Endothelial cell of umbilical vein (primary cell): ENCODE results near the gene CUL5.

ENCODE experiments used
- EZH2 ChIP-seq: IDR thresholded peaks from 2 replicates; pipeline ENCODE4 v1.6.1; 2012; ENCODE audit warnings: borderline replicate concordance, low read depth, mild to moderate bottlenecking, moderate library complexity, low read length, inconsistent platforms; ENCODE audit not compliant: severe bottlenecking
- GATA2 ChIP-seq: IDR thresholded peaks from 2 replicates; pipeline ENCODE4 v1.7.0; 2011; ENCODE audit warnings: low read depth, mild to moderate bottlenecking, moderate library complexity, mixed read lengths, low read length; ENCODE audit not compliant: insufficient read length, insufficient read depth
- JUN ChIP-seq: IDR thresholded peaks from 2 replicates; pipeline ENCODE4 v1.6.1; 2011; ENCODE audit warnings: borderline replicate concordance, low read depth; ENCODE audit not compliant: insufficient read length, insufficient read depth
- MYC ChIP-seq: IDR thresholded peaks from one replicate; pipeline ENCODE4 v1.6.1; 2011; ENCODE audit warnings: mild to moderate bottlenecking, low read depth, low read length
- POLR2A ChIP-seq: IDR thresholded peaks from 2 replicates; pipeline ENCODE4 v1.6.1; 2012; ENCODE audit warnings: low read depth, mild to moderate bottlenecking, control low read depth, low read length
- POLR2AphosphoS5 ChIP-seq: IDR thresholded peaks from 2 replicates; pipeline ENCODE4 v1.6.1; 2012; ENCODE audit warnings: low read depth, mild to moderate bottlenecking, control low read depth, low read length, moderate library complexity; ENCODE audit not compliant: insufficient read depth
- TF ChIP-seq, protein P1 (sequence below), 2 donors: IDR thresholded peaks; 1 replicate in 1 of 2; 2 replicates in 1 of 2; pipeline ENCODE4 v1.5.1; 2011; ENCODE audit warnings: low read length in 2 of 2, mild to moderate bottlenecking in 2 of 2, moderate library complexity in 2 of 2, control low read depth in 1 of 2, inconsistent platforms in 1 of 2, low read depth in 1 of 2; ENCODE audit not compliant: insufficient read depth in 1 of 2; ENCODE audit errors: extremely low read depth in 1 of 2
- TF ChIP-seq, protein P2 (sequence below): IDR thresholded peaks from 2 replicates; pipeline ENCODE4 v1.6.1; 2011; ENCODE audit not compliant: insufficient read depth, insufficient read length

DNA sequence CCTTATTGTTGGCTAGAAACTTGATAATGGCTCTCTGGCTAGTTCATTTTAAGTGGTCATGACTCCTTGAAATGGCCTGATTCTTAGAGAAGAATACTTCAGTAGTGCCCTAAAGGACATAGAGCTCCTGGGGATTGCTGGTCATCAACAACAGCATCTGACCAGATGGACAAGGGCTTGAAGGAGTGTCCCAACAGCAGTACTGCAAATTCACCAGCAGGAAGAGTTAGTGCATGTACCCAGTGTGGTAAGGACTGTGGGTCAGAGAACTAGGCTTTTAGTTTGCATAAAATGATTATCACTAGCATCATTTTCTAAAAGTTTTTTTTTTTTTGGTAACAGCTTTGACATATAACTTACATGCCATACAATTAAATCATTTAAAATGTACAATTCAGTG is 39.5 kb upstream of the CUL5 start:
- TF ChIP-seq, protein P1, sequence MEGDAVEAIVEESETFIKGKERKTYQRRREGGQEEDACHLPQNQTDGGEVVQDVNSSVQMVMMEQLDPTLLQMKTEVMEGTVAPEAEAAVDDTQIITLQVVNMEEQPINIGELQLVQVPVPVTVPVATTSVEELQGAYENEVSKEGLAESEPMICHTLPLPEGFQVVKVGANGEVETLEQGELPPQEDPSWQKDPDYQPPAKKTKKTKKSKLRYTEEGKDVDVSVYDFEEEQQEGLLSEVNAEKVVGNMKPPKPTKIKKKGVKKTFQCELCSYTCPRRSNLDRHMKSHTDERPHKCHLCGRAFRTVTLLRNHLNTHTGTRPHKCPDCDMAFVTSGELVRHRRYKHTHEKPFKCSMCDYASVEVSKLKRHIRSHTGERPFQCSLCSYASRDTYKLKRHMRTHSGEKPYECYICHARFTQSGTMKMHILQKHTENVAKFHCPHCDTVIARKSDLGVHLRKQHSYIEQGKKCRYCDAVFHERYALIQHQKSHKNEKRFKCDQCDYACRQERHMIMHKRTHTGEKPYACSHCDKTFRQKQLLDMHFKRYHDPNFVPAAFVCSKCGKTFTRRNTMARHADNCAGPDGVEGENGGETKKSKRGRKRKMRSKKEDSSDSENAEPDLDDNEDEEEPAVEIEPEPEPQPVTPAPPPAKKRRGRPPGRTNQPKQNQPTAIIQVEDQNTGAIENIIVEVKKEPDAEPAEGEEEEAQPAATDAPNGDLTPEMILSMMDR (IDR thresholded peaks at IDR 0.05; ENCODE audit: extremely low read depth in 1 of 2, insufficient read depth in 1 of 2, low read depth in 1 of 2, low read length in 2 of 2) = no peak
- TF ChIP-seq EZH2 = no peak
- TF ChIP-seq, protein P2, sequence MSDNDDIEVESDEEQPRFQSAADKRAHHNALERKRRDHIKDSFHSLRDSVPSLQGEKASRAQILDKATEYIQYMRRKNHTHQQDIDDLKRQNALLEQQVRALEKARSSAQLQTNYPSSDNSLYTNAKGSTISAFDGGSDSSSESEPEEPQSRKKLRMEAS = no peak
- no peak for TF ChIP-seq POLR2A
- TF ChIP-seq JUN = no peak
- no peak for TF ChIP-seq POLR2AphosphoS5
- TF ChIP-seq GATA2 = no peak
- TF ChIP-seq MYC = no peak
